CD4-positive, alpha-beta T cell treated with Interleukin-6 at 100 ng/mL for 8 hours (primary cell): Measurements from ENCODE around the gene CELA3B.
A peak's percentile ranks its signal among the peaks of the same experiment; 100 is the strongest.
"Not testable (repeated sequence)": the region's sequence is repeated elsewhere in the genome, so short reads cannot be mapped to it uniquely, and the experiment has no call there.

Experiments used
- DNase-seq: peaks from one replicate; pipeline ENCODE4 v3.0.0-alpha.2; 2020; ENCODE audit warnings: mixed read lengths, low spot score

The CELA3B gene

GRCh38 chr1:21944733-21945073 is 32.1 kb upstream of the CELA3B start:
- DNase-seq = no peak

GRCh38 chr1:21946836-21947587 is 29.8 kb upstream of the CELA3B start:
- DNase-seq = no peak

GRCh38 chr1:21950734-21951133 is 26.1 kb upstream of the CELA3B start:
- DNase-seq = no peak

- no peak for DNase-seq
Observed at GRCh38 chr1:21951226-21951870, 25.5 kb upstream of the CELA3B start.

- DNase-seq = no peak
Observed at GRCh38 chr1:21952786-21953520, 23.9 kb upstream of the CELA3B start.

- DNase-seq = no peak
Observed at GRCh38 chr1:21955058-21955457, 21.8 kb upstream of the CELA3B start.

GRCh38 chr1:21955501-21956281 is 21.1 kb upstream of the CELA3B start:
- no peak for DNase-seq

- DNase-seq = peak; percentile 79
Observed at GRCh38 chr1:21956720-21957552, 19.9 kb upstream of the CELA3B start.

- DNase-seq = no peak
Observed at GRCh38 chr1:21961337-21961736, 15.5 kb upstream of the CELA3B start.

- DNase-seq = no peak
Observed at GRCh38 chr1:21961799-21962198, 15.0 kb upstream of the CELA3B start.

GRCh38 chr1:21963477-21964217 is 13.2 kb upstream of the CELA3B start:
- DNase-seq = peak; percentile 73

- no peak for DNase-seq
Observed at GRCh38 chr1:21966247-21967000, 10.4 kb upstream of the CELA3B start.

- not testable (repeated sequence) for DNase-seq
Observed at GRCh38 chr1:21967216-21967615, 9.6 kb upstream of the CELA3B start.

GRCh38 chr1:21969066-21969465 is 7.8 kb upstream of the CELA3B start:
- DNase-seq = not testable (repeated sequence)

- not testable (repeated sequence) for DNase-seq
Observed at GRCh38 chr1:21970523-21970922, 6.3 kb upstream of the CELA3B start.

GRCh38 chr1:21972973-21973441 is 3.8 kb upstream of the CELA3B start:
- not testable (repeated sequence) for DNase-seq

GRCh38 chr1:21973948-21974347 is 2.9 kb upstream of the CELA3B start:
- DNase-seq = not testable (repeated sequence)

GRCh38 chr1:21974699-21975098 is 2.1 kb upstream of the CELA3B start:
- DNase-seq = not testable (repeated sequence)

GRCh38 chr1:21975296-21975695 is 1.5 kb upstream of the CELA3B start:
- not testable (repeated sequence) for DNase-seq

- DNase-seq = not testable (repeated sequence)
Observed at GRCh38 chr1:21978209-21978608, 1.4 kb downstream of the CELA3B start.
